Suprapubic skin (tissue), 3 donors: Measurements from ENCODE around the gene CLDN4.

Experiments
- EP300 ChIP-seq: sonication (generic); formaldehyde crosslinking; IDR thresholded peaks from one replicate; pipeline ENCODE4 v1.6.1; 2017; ENCODE audit warnings: antibody characterized with exemption
- POLR2A ChIP-seq, 2 donors: fragments of 450-650 bp; IDR thresholded peaks; one replicate each; pipeline ENCODE4 v1.6.1; 2017; ENCODE audit warnings: antibody characterized with exemption in 2 of 2, mild to moderate bottlenecking in 2 of 2, moderate library complexity in 2 of 2
- TF ChIP-seq, protein P1 (sequence below), 2 donors: fragments of 200-600 bp in 1 of 2; fragments of 450-650 bp in 1 of 2; sonication (generic) in 1 of 2; IDR thresholded peaks; one replicate each; pipeline ENCODE4 v1.5.1; 2016 to 2019; ENCODE audit warnings: antibody characterized with exemption in 2 of 2, mild to moderate bottlenecking in 1 of 2, moderate library complexity in 1 of 2

DNA sequence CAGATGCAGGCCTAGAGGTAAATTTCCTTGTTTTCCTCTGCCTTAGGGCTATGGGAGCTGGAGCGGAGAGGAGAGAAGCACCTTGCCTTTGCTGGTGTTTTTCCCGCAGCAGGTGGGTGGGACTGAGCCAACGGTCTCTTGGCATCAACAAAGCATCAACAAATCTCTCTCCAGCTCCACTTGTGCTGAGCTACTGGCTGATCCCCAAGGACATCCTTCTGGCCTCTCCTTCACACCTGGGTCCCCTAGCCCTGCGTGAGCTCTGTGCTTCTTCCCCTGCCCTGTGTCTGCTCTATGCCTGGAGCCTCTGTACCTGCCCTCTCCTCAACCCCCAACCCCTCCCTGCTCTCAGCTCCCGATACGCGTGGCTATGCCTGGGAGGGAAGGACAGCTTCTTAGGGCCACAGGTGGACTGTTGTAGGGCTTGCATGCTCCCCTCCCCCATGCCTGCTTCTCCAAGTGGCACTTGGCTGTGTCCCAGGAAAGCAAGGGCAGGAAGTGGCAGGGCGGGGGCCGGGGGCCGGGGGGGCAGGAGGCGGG lies 3.2 kb upstream of the CLDN4 start:
- TF ChIP-seq POLR2A (IDR thresholded peaks at IDR 0.05): no peak
- TF ChIP-seq, protein P1, sequence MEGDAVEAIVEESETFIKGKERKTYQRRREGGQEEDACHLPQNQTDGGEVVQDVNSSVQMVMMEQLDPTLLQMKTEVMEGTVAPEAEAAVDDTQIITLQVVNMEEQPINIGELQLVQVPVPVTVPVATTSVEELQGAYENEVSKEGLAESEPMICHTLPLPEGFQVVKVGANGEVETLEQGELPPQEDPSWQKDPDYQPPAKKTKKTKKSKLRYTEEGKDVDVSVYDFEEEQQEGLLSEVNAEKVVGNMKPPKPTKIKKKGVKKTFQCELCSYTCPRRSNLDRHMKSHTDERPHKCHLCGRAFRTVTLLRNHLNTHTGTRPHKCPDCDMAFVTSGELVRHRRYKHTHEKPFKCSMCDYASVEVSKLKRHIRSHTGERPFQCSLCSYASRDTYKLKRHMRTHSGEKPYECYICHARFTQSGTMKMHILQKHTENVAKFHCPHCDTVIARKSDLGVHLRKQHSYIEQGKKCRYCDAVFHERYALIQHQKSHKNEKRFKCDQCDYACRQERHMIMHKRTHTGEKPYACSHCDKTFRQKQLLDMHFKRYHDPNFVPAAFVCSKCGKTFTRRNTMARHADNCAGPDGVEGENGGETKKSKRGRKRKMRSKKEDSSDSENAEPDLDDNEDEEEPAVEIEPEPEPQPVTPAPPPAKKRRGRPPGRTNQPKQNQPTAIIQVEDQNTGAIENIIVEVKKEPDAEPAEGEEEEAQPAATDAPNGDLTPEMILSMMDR (IDR thresholded peaks at IDR 0.05): no peak
- no peak for TF ChIP-seq EP300
